HG03439 (cell line): ENCODE data around the gene PGRMC2.

Source experiments
- ATAC-seq: cut with Tn5 transposase; IDR thresholded peaks from one replicate; pipeline ENCODE4 v1.9.1; 2021; ENCODE audit warnings: mild to moderate bottlenecking, moderate library complexity; ENCODE audit not compliant: unreplicated experiment

PGRMC2 gene

DNA sequence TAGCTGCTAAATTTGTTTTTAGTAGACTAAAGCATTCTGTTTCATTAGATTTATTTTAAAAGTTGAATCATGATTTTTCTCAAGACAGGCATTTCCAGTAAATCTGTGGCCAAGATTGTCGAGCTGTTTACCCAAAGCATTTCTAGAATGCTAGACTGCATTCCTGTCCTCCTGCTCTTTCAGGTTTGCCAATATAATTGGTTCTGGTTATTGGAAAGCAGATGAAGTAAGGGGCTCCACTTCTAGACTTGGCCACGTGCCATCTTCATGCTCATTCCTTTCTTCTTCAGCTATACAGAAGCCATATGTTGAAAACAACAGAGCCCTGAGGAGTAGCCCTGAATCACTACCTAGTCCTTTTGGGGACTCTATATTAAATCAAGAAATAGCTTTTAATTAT lies 62.5 kb downstream of the PGRMC2 start:
- ATAC-seq = no peak

DNA sequence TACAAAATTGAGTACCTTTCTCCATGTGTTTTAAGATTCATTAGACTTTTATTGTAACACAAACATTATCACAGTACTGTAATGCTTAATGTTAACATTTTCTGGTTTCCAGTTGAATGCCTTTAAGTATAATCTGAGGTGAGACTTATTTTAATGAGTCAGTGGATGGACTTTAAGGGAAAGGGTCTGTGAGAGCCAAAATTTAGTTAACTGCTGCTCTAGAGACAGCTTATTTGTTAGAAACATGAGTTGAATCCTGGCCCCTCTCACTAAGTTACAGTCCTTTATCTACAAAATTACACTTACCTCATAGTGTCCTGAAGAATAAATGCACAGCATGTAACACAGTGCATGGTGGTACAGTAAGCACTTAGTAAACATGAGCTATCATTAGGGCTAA lies 66.0 kb downstream of the PGRMC2 start:
- no peak for ATAC-seq

DNA sequence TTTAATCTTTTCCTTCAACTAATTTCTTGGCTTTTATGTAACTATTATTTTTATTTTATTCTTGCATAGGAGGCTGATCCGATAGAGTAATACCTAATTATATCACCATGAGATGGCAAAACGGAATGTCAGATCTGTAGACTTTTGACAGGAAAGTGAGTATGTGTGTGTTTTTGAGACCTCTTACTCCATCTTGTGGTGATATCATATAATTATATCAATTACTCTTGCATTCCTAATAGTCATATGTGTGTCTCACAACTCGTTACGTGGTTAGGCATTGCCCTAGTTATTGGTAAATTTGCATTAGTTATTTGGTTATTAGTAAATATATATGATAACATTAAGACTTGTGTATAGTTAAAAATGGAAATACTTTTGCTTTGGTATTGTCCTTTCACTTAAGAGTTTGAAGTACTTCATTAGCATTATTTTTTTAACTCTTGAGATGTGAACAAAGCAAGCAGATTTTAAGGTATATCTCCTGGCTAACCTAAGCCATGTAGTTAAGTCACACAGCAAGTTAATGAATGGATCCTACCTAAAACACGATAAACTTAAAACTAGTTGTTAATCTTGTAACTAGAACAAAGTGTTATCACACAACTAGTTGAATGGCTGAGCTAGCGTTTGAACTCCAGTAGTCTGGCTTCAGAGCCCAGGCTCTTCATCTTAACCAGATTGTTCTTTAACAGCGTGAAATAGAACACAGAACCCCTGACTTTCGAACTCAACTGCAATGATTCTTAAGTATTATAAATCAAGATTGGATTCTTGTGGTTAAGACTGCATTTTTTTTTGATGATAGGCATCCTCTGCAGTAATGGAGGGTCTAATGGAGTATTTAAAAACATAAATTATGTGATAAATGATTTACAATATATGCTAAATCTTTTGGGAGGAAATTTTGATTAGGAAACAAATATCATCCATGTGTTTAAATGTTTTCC lies 67.1 kb downstream of the PGRMC2 start:
- no peak for ATAC-seq
